HepG2 (cell line): Measurements from ENCODE around the gene C2orf92. TPM values are rescaled to one million over a fixed set of nuclear protein-coding genes. Genes with fewer than 3 reads are reported as not detected.
A peak's percentile ranks its signal among the peaks of the same experiment; 100 is the strongest.

Experiments
- ATAC-seq: fragments of 200-7000 bp; cut with Tn5 transposase; 3 replicates; pipeline ENCODE4 v1.9.1; 2020; ENCODE audit warnings: mild to moderate bottlenecking, moderate library complexity
- BruUV-seq: library from RNA; stranded (reverse); fragments of 400-500 nt; replicated peaks from 2 replicates; lab custom pipeline; 2021; lab: Mats Ljungman, UMichigan
- CTCF ChIA-PET: fragments of 300-600 bp; formaldehyde crosslinking; extraction: SDS; loops from one replicate; lab custom pipeline; 2021; ENCODE audit warnings: low total read pairs, inconsistent platforms, low intra/inter-chr PET ratio; lab: Yijun Ruan, JAX
- POLR2A ChIA-PET: fragments of 350-600 bp; sonication (Branson Sonifier 250); formaldehyde crosslinking; loops from one replicate; lab custom pipeline; 2020; ENCODE audit warnings: antibody characterized with exemption, inconsistent platforms; lab: Yijun Ruan, JAX
- DNase-seq: peaks from one replicate; pipeline ENCODE4 v3.0.0-alpha.2; 2015; ENCODE audit warnings: low spot score
- FAIRE-seq: peaks from 3 replicates; lab custom pipeline; 2011; peaks lifted over from hg19 to GRCh38; lab: Jason Lieb, UNC
- H2AFZ ChIP-seq: one replicate; pipeline ENCODE4 v1.6.1; 2011; ENCODE audit warnings: low read length, inconsistent platforms
- H3K27ac ChIP-seq: fragments of 300-600 bp; 3 replicates; pipeline ENCODE4 v1.8.0; 2011; ENCODE audit warnings: mixed run types, mild to moderate bottlenecking, mixed read lengths, low read length, inconsistent platforms; ENCODE audit not compliant: insufficient read depth; ENCODE audit errors: extremely low read length
- H3K27me3 ChIP-seq, 2 experiments: fragments of 200-600 bp in 1 of 2; 2 replicates in 1 of 2; 3 replicates in 1 of 2; pipeline versions ENCODE4 v1.6.0 to v1.8.0; 2011; ENCODE audit warnings: low read length in 2 of 2, mild to moderate bottlenecking in 2 of 2, moderate library complexity in 2 of 2, inconsistent platforms in 1 of 2; ENCODE audit not compliant: insufficient read depth in 2 of 2, control insufficient read depth in 1 of 2
- H3K36me3 ChIP-seq, 2 experiments: fragments of 200-600 bp in 1 of 2; replicated peaks in 1 of 2; 2 replicates in 1 of 2; 3 replicates in 1 of 2; pipeline versions ENCODE4 v1.5.1 to v1.8.0; 2011; ENCODE audit warnings: low read length in 2 of 2, inconsistent platforms in 1 of 2; ENCODE audit not compliant: insufficient read depth in 2 of 2, control insufficient read depth in 1 of 2
- H3K4me1 ChIP-seq: 2 replicates; pipeline ENCODE4 v1.5.1; 2012; ENCODE audit warnings: low read length, inconsistent platforms; ENCODE audit not compliant: insufficient read depth
- H3K4me2 ChIP-seq: 2 replicates; pipeline ENCODE4 v1.6.0; 2011; ENCODE audit warnings: low read depth, low read length, inconsistent platforms
- H3K4me3 ChIP-seq, 3 experiments: fragments of 200-600 bp in 1 of 3; sonication (generic), shearing (Covaris generic) in 1 of 3; replicated peaks in 1 of 3; 2 replicates each; pipeline ENCODE4 v1.5.1; 2011 to 2016; ENCODE audit warnings: low read length in 3 of 3, inconsistent platforms in 2 of 3, low read depth in 2 of 3, mild to moderate bottlenecking in 2 of 3, control low read depth in 1 of 3, mixed read lengths in 1 of 3; ENCODE audit not compliant: insufficient read depth in 1 of 3
- H3K79me2 ChIP-seq: one replicate; pipeline ENCODE4 v1.6.1; 2011; ENCODE audit warnings: low read length, inconsistent platforms; ENCODE audit not compliant: insufficient read depth
- H3K9ac ChIP-seq: 2 replicates; pipeline ENCODE4 v1.6.0; 2011; ENCODE audit warnings: mild to moderate bottlenecking, low read depth, low read length, inconsistent platforms; ENCODE audit not compliant: insufficient read depth
- H3K9me3 ChIP-seq: 2 replicates; pipeline ENCODE4 v1.5.1; 2012; ENCODE audit warnings: mild to moderate bottlenecking, low read length
- H4K20me1 ChIP-seq: 2 replicates; pipeline ENCODE4 v1.6.0; 2011; ENCODE audit warnings: inconsistent platforms, mild to moderate bottlenecking, low read length, moderate library complexity; ENCODE audit not compliant: insufficient read depth
- CHCHD3 ChIP-seq: sonication (generic); formaldehyde crosslinking; IDR thresholded peaks from 2 replicates; pipeline ENCODE4 v1.8.0; 2022; ENCODE audit warnings: mild to moderate bottlenecking, missing genetic modification reagents, moderate library complexity
- IRF1 ChIP-seq: sonication (generic); formaldehyde crosslinking; IDR thresholded peaks from 2 replicates; pipeline ENCODE4 v1.4.0; 2020; ENCODE audit warnings: low read depth, mild to moderate bottlenecking, missing genetic modification reagents
- JUN ChIP-seq: sonication (generic); formaldehyde crosslinking; IDR thresholded peaks from 2 replicates; pipeline ENCODE4 v1.4.0; 2020; ENCODE audit warnings: mild to moderate bottlenecking, missing genetic modification reagents
- MAX ChIP-seq: IDR thresholded peaks from 2 replicates; pipeline ENCODE4 v1.6.1; 2012; ENCODE audit warnings: inconsistent platforms
- MTF1 ChIP-seq: sonication (generic); formaldehyde crosslinking; IDR thresholded peaks from 2 replicates; pipeline ENCODE4 v1.5.0; 2020; ENCODE audit warnings: missing genetic modification reagents
- NFKBIZ ChIP-seq: IDR thresholded peaks from 2 replicates; pipeline ENCODE4 v1.6.1; 2018; ENCODE audit warnings: missing genetic modification reagents, missing compliant biosample characterization
- NR3C1 ChIP-seq: sonication (generic); formaldehyde crosslinking; IDR thresholded peaks from 2 replicates; pipeline ENCODE4 v1.4.0; 2020; ENCODE audit warnings: missing genetic modification reagents
- POLR2A ChIP-seq, 2 experiments: IDR thresholded peaks; 2 replicates each; pipeline ENCODE4 v1.6.1; 2011; ENCODE audit warnings: low read depth in 2 of 2, low read length in 2 of 2, mild to moderate bottlenecking in 1 of 2, moderate library complexity in 1 of 2; ENCODE audit not compliant: insufficient read depth in 1 of 2
- RBM22 ChIP-seq: fragments of 200-400 bp; formaldehyde crosslinking; optimal IDR thresholded peaks from 2 replicates; pipeline ENCODE3; 2017; ENCODE audit warnings: mild to moderate bottlenecking, low read length, moderate library complexity
- SIX1 ChIP-seq: sonication (generic); formaldehyde crosslinking; IDR thresholded peaks from 2 replicates; pipeline ENCODE4 v1.4.0; 2020; ENCODE audit warnings: missing genetic modification reagents, borderline replicate concordance
- THAP11 ChIP-seq: IDR thresholded peaks from 2 replicates; pipeline ENCODE4 v1.6.1; 2016; ENCODE audit warnings: missing biosample characterization, missing genetic modification reagents
- ZNF138 ChIP-seq: sonication (generic); formaldehyde crosslinking; IDR thresholded peaks from 2 replicates; pipeline ENCODE4 v1.5.0; 2020; ENCODE audit warnings: mild to moderate bottlenecking, low read depth, missing genetic modification reagents
- ZNF180 ChIP-seq: sonication (generic); formaldehyde crosslinking; IDR thresholded peaks from 2 replicates; pipeline ENCODE4 v1.4.0; 2020; ENCODE audit warnings: low read depth, missing genetic modification reagents, borderline replicate concordance
- ZNF746 ChIP-seq: sonication (generic); formaldehyde crosslinking; IDR thresholded peaks from 2 replicates; pipeline ENCODE4 v1.8.0; 2022; ENCODE audit warnings: mild to moderate bottlenecking, missing genetic modification reagents
- ZNF776 ChIP-seq: sonication (generic); formaldehyde crosslinking; IDR thresholded peaks from 2 replicates; pipeline ENCODE4 v1.4.0; 2020; ENCODE audit warnings: mild to moderate bottlenecking, missing genetic modification reagents
- ZNF883 ChIP-seq: sonication (generic); formaldehyde crosslinking; IDR thresholded peaks from 2 replicates; pipeline ENCODE4 v1.5.1; 2020; ENCODE audit warnings: mild to moderate bottlenecking, missing genetic modification reagents; ENCODE audit errors: not compliant biosample characterization
- WGBS: methylation state at CpG from one replicate; pipeline ENCODE4 v1.1.6; 2017; ENCODE audit warnings: low lambda C conversion rate; 5-methylcytosine and 5-hydroxymethylcytosine counted together
- in situ Hi-C: cut with HindIII; loops from 2 replicates; pipeline ENCODE4 v1.10.0; 2017; ENCODE audit warnings: low pct_unique_long_range_greater_than_20kb; ENCODE audit not compliant: extremely low pct_ligation_motif_present
- intact Hi-C: fragments of 100-400 bp; cut with micrococcal nuclease; formaldehyde crosslinking; loops from one replicate; pipeline ENCODE4 v1.10.0; 2022; ENCODE audit not compliant: unreplicated experiment
- polyA plus RNA-seq, 8 experiments: library from polyadenylated mRNA; depleted of rRNA in 3 of 8; stranded (reverse) in 7 of 8; unstranded in 1 of 8; fragments of >200 nt; fragmentation: Illumina TruSeq in 4 of 8; extraction: Trizol in 4 of 8; gene quantifications; 2 replicates each; pipeline versions ENCODE4 v1.2.1 to v1.2.3, GENCODE V29; 2011 to 2016; ENCODE audit warnings: low read depth in 4 of 8, missing spikeins in 1 of 8, mixed read lengths in 1 of 8; ENCODE audit not compliant: insufficient read depth in 1 of 8
- total RNA-seq, 5 experiments: library from RNA; depleted of rRNA; stranded (reverse); fragments of >200 nt; fragmentation: Illumina TruSeq; extraction: Trizol; gene quantifications; 2 replicates each; pipeline ENCODE4 v1.2.3, GENCODE V29; 2016; ENCODE audit warnings: low read depth in 1 of 5
- TF ChIP-seq, protein P1 (sequence below): IDR thresholded peaks from 2 replicates; pipeline ENCODE4 v1.6.1; 2018; ENCODE audit warnings: missing genetic modification reagents, mild to moderate bottlenecking, missing compliant biosample characterization
- TF ChIP-seq, protein P2 (sequence below): fragments of 450-650 bp; IDR thresholded peaks from 2 replicates; pipeline ENCODE4 v1.6.1; 2017; ENCODE audit warnings: mild to moderate bottlenecking

C2orf92 gene
- total and polyA plus RNA-seq, 2 of the 13 experiments (the other 11 are each of a cell fraction or from before 2014, with no cell fraction given) = 4.9 to 5.0 TPM

GRCh38 chr2:97663626-97663961 lies 5.9 kb upstream of the C2orf92 start:
- peak overlapping the region; percentile 90 for H3K27ac ChIP-seq
- H3K79me2 ChIP-seq = peaks cover 20% of the 10 kb centered on the region
- no peaks in the 10 kb centered on the region; a peak in 1 of 5 replicates for H3K27me3 ChIP-seq
- no peak for FAIRE-seq
- peaks cover 44% of the 10 kb centered on the region for H3K4me1 ChIP-seq
- H3K9ac ChIP-seq = peak overlapping the region; percentile 87
- H4K20me1 ChIP-seq = peaks cover 9% of the 10 kb centered on the region; the same call in 1 of the 2 replicates
- ChIA-PET CTCF (interaction anchor here (1.2 to 2.6 kb wide), 2 partner anchors 34 to 73 kb away, joined by 4 to 10 read pairs; no protein-coding TSS in a partner anchor), POLR2A (interaction anchor here (0.6 to 8.2 kb wide), 9 partner anchors 9 to 1596 kb away, joined by 3 to 298 read pairs (median 5); partner anchors contain the start of genes ANKRD36B and COX5B)
- ATAC-seq = no peak
- H3K36me3 ChIP-seq = peaks cover 9 to 16% of the 10 kb centered on the region in 2 experiments
- no TSS peak for BruUV-seq
- H2AFZ ChIP-seq = no peak overlapping the region
- in situ Hi-C loops (loop anchor here (5.0 to 25.0 kb wide), 2 partner anchors 76 to 1601 kb away; partner anchors contain the start of gene ANKRD36B), intact Hi-C loops (loop anchor here (2.0 kb wide), 1 partner anchor 17 kb away; the partner anchor contains the start of gene COX5B)
- no peaks in the 10 kb centered on the region for H3K9me3 ChIP-seq
- WGBS = 0% methylated on average over 14 of the region's 46 CpGs
- no peak for DNase-seq
- H3K4me2 ChIP-seq = peak overlapping the region; percentile 92
- peak overlapping the region; percentile 80 to 96 (median 87) for H3K4me3 ChIP-seq
- TF ChIP-seq MTF1 (CRISPR knock-in tag) (no peak), NFKBIZ (CRISPR knock-in tag) (no peak), THAP11 (CRISPR knock-in tag) (no peak), ZNF883 (CRISPR knock-in tag) (no peak), MAX (0 out of 2 replicates have a peak, but pooled peaks have one; percentile 27), SIX1 (CRISPR knock-in tag) (no peak), IRF1 (CRISPR knock-in tag) (no peak), ZNF746 (0 out of 2 replicates have a peak, but pooled peaks have one; percentile 3), ZNF776 (0 out of 2 replicates have a peak, but pooled peaks have one; percentile 8), CHCHD3 (CRISPR knock-in tag) (no peak), NR3C1 (no peak), ZNF180 (CRISPR knock-in tag) (no peak), POLR2A (IDR thresholded peaks at IDR 0.05; ENCODE audit: insufficient read depth in 1 of 2, low read depth in 2 of 2, low read length in 2 of 2) (peak in 1 of 2 experiments; percentile 19; a peak in 1 of 4 replicates), RBM22 (no peak), ZNF138 (CRISPR knock-in tag) (0 out of 2 replicates have a peak, but pooled peaks have one; percentile 35), JUN (CRISPR knock-in tag) (no peak)
- TF ChIP-seq, protein P1, sequence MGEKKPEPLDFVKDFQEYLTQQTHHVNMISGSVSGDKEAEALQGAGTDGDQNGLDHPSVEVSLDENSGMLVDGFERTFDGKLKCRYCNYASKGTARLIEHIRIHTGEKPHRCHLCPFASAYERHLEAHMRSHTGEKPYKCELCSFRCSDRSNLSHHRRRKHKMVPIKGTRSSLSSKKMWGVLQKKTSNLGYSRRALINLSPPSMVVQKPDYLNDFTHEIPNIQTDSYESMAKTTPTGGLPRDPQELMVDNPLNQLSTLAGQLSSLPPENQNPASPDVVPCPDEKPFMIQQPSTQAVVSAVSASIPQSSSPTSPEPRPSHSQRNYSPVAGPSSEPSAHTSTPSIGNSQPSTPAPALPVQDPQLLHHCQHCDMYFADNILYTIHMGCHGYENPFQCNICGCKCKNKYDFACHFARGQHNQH = no peak
- TF ChIP-seq, protein P2, sequence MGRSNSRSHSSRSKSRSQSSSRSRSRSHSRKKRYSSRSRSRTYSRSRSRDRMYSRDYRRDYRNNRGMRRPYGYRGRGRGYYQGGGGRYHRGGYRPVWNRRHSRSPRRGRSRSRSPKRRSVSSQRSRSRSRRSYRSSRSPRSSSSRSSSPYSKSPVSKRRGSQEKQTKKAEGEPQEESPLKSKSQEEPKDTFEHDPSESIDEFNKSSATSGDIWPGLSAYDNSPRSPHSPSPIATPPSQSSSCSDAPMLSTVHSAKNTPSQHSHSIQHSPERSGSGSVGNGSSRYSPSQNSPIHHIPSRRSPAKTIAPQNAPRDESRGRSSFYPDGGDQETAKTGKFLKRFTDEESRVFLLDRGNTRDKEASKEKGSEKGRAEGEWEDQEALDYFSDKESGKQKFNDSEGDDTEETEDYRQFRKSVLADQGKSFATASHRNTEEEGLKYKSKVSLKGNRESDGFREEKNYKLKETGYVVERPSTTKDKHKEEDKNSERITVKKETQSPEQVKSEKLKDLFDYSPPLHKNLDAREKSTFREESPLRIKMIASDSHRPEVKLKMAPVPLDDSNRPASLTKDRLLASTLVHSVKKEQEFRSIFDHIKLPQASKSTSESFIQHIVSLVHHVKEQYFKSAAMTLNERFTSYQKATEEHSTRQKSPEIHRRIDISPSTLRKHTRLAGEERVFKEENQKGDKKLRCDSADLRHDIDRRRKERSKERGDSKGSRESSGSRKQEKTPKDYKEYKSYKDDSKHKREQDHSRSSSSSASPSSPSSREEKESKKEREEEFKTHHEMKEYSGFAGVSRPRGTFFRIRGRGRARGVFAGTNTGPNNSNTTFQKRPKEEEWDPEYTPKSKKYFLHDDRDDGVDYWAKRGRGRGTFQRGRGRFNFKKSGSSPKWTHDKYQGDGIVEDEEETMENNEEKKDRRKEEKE = no peak
